ENCODE results near the gene KRT6A. TPM values are rescaled to one million over a fixed set of nuclear protein-coding genes. Genes with fewer than 3 reads are reported as not detected.
"Not testable (repeated sequence)": the region's sequence is repeated elsewhere in the genome, so short reads cannot be mapped to it uniquely, and the experiment has no call there.

The KRT6A gene
- total and polyA plus RNA-seq, 7 experiments from 2014 or later: not detected

DNA sequence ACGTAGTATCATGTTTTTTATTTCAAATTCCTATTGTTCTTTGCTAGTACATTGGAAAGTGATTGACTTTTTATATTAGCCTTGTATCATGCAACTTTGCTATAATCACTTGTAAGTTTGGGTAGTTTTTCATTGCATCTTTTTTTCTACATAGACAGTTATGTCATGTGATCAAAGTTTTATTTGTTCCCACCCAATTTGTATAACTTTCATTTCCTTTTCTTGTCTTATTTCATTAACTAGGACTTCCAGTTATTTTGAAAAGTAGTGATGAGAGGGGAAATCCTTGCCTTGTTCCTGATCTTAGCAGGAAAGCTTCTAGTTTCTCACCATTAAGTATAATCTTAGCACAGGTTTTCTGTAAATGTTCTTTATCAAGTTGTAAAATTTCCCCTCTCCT, 9.8 kb upstream of the KRT6A start:
- H3K4me3 Mint-ChIP-seq: no peak overlapping the region
- H3K27me3 Mint-ChIP-seq: peaks cover 12 to 48% (median 29%) of the 10 kb centered on the region in 5 donors
- peaks cover 0 to 5% (median 3%) of the 10 kb centered on the region in 11 donors for H3K9me3 Mint-ChIP-seq
- DNase-seq (no peak), ATAC-seq (no peak)
- Histone ChIP-seq H3K27ac (ENCODE audit: low read depth, low read length) (no peak overlapping the region), H3K4me3 (ENCODE audit: low read length) (no peak overlapping the region), H3K36me3 (ENCODE audit: control insufficient read depth in 2 of 3, insufficient read depth in 3 of 3, low read length in 3 of 3) (no peaks in the 10 kb centered on the region), H3K4me1 (ENCODE audit: control insufficient read depth in 2 of 2, insufficient read depth in 2 of 2, low read length in 2 of 2) (no peaks in the 10 kb centered on the region), H3K27me3 (ENCODE audit: control insufficient read depth in 2 of 2, insufficient read depth in 2 of 2, low read length in 2 of 2) (no peaks in the 10 kb centered on the region), H3K9me3 (ENCODE audit: control insufficient read depth in 2 of 3, low read length in 3 of 3) (no peaks in the 10 kb centered on the region)
- ChIA-PET POLR2A (no interaction called here), CTCF (no interaction called here)
- no peaks in the 10 kb centered on the region for H3K36me3 Mint-ChIP-seq
- intact Hi-C loops (cut with micrococcal nuclease): loop anchor here in 1 of 2 donors (10.0 kb wide), 1 partner anchor 128 kb away; no protein-coding TSS in a partner anchor
- H3K4me1 Mint-ChIP-seq: peaks cover 0 to 3% (median 0%) of the 10 kb centered on the region in 7 donors
- no peak overlapping the region for H3K27ac Mint-ChIP-seq

DNA sequence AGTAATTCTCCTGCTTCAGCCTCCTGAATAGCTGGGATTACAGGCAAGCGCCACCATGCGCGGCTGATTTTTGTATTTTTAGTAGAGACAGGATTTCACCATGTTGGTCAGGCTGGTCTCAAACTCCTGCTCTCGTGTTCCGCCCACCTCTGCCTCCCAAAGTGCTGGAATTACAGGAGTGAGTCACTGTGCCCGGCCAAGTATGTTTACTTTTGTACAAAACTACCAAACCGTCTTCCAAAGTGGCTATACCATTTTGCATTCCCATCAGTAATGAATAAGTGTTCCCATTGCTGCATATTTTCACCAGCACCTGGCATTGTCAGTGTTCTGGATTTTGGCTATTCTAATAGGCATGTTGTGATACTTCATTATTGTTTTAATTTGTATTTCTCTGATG, 8.4 kb upstream of the KRT6A start:
- DNase-seq (no peak), ATAC-seq (no peak)
- CTCF ChIA-PET: interaction anchor here (0.6 to 0.7 kb wide), 2 partner anchors 88 to 288 kb away, joined by 3 to 5 read pairs; no protein-coding TSS in a partner anchor
- no peaks in the 10 kb centered on the region for H3K36me3 Mint-ChIP-seq
- peaks cover 6 to 38% (median 22%) of the 10 kb centered on the region in 5 donors for H3K27me3 Mint-ChIP-seq
- Histone ChIP-seq H3K9me3 (ENCODE audit: control insufficient read depth in 2 of 3, low read length in 3 of 3) (no peaks in the 10 kb centered on the region), H3K4me3 (ENCODE audit: low read length) (no peak overlapping the region), H3K36me3 (ENCODE audit: control insufficient read depth in 2 of 3, insufficient read depth in 3 of 3, low read length in 3 of 3) (no peaks in the 10 kb centered on the region), H3K27ac (ENCODE audit: low read depth, low read length) (no peak overlapping the region), H3K4me1 (ENCODE audit: control insufficient read depth in 2 of 2, insufficient read depth in 2 of 2, low read length in 2 of 2) (no peaks in the 10 kb centered on the region), H3K27me3 (ENCODE audit: control insufficient read depth in 2 of 2, insufficient read depth in 2 of 2, low read length in 2 of 2) (no peaks in the 10 kb centered on the region)
- POLR2A ChIA-PET: no interaction called here
- no peak overlapping the region for H3K27ac Mint-ChIP-seq
- no peak overlapping the region for H3K4me3 Mint-ChIP-seq
- H3K9me3 Mint-ChIP-seq: peaks cover 0 to 5% (median 3%) of the 10 kb centered on the region in 11 donors
- no peaks in the 10 kb centered on the region for H3K4me1 Mint-ChIP-seq
- intact Hi-C loops (cut with micrococcal nuclease): loop anchor here in 1 of 2 donors (10.0 kb wide), 1 partner anchor 127 kb away; no protein-coding TSS in a partner anchor

DNA sequence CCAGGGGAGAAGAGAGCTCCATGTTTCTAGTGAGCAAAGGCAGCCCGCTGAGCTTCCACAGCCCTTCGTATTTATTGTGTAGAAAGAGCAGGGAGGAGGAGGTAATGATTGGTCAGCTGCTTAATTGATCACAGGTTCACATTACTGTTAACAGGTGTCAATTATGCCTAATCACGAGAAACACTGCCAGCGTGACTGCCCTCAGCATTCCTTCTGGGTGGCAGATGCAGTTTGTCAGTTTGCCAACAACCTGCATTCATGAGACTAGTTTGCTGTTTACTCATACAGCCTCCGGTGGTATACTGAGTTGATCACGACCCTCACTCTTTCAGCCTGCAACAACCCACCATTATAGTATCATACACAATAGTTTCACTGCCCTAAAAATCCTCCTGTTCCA, 7.5 kb upstream of the KRT6A start:
- H3K36me3 Mint-ChIP-seq; ATAC-seq; H3K27ac ChIP-seq (ENCODE audit: low read depth, low read length); POLR2A ChIA-PET; H3K27ac Mint-ChIP-seq; H3K27me3 ChIP-seq (ENCODE audit: control insufficient read depth in 2 of 2, insufficient read depth in 2 of 2, low read length in 2 of 2); H3K4me3 Mint-ChIP-seq; H3K36me3 ChIP-seq (ENCODE audit: control insufficient read depth in 2 of 3, insufficient read depth in 3 of 3, low read length in 3 of 3); H3K4me1 ChIP-seq (ENCODE audit: control insufficient read depth in 2 of 2, insufficient read depth in 2 of 2, low read length in 2 of 2); H3K4me1 Mint-ChIP-seq; H3K4me3 ChIP-seq (ENCODE audit: low read length); DNase-seq; H3K9me3 ChIP-seq (ENCODE audit: control insufficient read depth in 2 of 3, low read length in 3 of 3); H3K9me3 Mint-ChIP-seq: not testable (repeated sequence)
- H3K27me3 Mint-ChIP-seq: peaks cover 4 to 33% (median 18%) of the 10 kb centered on the region in 5 donors
- intact Hi-C loops (cut with micrococcal nuclease): loop anchor here in 1 of 2 donors (10.0 kb wide), 1 partner anchor 126 kb away; no protein-coding TSS in a partner anchor
- CTCF ChIA-PET: interaction anchor here (0.7 to 1.2 kb wide), 3 partner anchors 89 to 379 kb away, joined by 3 to 5 read pairs (median 3); no protein-coding TSS in a partner anchor

DNA sequence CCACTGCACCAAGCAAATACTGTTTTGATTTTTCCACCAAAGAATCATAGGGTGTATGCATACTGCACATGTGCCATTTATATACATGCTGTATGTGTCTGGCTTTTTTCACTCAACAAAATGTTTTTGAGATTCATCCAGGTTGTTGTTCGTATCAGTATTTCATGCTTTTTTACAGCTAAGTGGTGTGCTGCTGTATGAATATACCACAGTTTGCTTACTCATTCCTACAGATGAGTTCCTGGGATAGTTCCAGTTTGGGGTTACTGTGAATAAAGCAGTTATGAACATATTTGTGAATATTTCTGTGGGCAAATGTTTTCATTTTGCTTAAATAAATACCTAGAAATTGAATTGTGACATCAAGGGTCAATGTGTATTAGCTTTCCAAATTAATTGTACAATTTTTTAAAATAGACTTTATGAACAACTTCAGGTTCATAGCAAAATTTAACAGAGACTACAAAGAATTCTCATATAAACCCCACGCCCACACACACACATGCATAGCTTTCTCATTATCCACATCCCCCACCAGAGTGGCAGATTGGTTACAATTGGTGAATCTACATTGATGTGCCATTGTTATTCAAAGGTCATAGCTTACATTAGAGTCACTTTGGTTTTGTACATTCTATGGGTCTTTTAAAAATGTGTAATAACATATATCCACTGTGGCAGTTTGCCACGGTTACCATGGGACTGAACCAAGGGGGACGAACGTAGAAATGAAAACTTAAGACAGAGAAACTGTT, 6.9 kb upstream of the KRT6A start:
- no peak overlapping the region for H3K27ac Mint-ChIP-seq
- CTCF ChIA-PET: interaction anchor here (1.0 to 1.2 kb wide), 2 partner anchors 100 to 380 kb away, joined by 3 read pairs; no protein-coding TSS in a partner anchor
- DNase-seq: no peak

DNA sequence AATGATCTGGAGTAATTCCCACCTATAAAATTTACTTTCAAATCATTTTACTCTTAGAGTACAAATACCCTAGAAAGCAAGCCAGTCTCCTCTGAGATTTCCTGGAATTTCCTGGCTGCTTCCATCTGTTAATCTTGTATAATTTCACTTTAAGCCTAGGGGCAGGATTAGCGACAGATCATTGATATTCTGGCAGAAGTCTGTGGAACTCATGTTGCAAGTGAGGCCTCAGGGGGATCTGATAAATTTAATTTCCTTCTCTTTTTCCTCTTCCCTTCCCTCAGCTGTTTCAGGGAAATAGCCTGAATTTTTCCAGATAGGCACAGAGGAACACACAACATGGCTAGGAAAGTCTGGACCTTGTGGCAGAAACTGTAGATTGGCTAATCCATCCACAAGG, 5.9 kb upstream of the KRT6A start:
- Histone ChIP-seq H3K4me1 (ENCODE audit: control insufficient read depth in 2 of 2, insufficient read depth in 2 of 2, low read length in 2 of 2) (no peaks in the 10 kb centered on the region), H3K9me3 (ENCODE audit: control insufficient read depth in 2 of 3, low read length in 3 of 3) (no peaks in the 10 kb centered on the region), H3K4me3 (ENCODE audit: low read length) (no peak overlapping the region), H3K27me3 (ENCODE audit: control insufficient read depth in 2 of 2, insufficient read depth in 2 of 2, low read length in 2 of 2) (no peaks in the 10 kb centered on the region), H3K36me3 (ENCODE audit: control insufficient read depth in 2 of 3, insufficient read depth in 3 of 3, low read length in 3 of 3) (no peaks in the 10 kb centered on the region), H3K27ac (ENCODE audit: low read depth, low read length) (no peak overlapping the region)
- H3K4me1 Mint-ChIP-seq: peaks cover 0 to 3% (median 0%) of the 10 kb centered on the region in 7 donors
- peaks cover 0 to 33% (median 19%) of the 10 kb centered on the region in 5 donors for H3K27me3 Mint-ChIP-seq
- CTCF ChIA-PET: no interaction called here
- DNase-seq (no peak), ATAC-seq (no peak)
- H3K4me3 Mint-ChIP-seq: no peak overlapping the region
- H3K9me3 Mint-ChIP-seq: peaks cover 0 to 5% (median 3%) of the 10 kb centered on the region in 11 donors
- POLR2A ChIA-PET: no interaction called here
- no peak overlapping the region for H3K27ac Mint-ChIP-seq
- intact Hi-C loops (cut with micrococcal nuclease): no loop called here
- H3K36me3 Mint-ChIP-seq: no peaks in the 10 kb centered on the region

More for the DNA sequence above, 6.9 kb upstream of the KRT6A start:
- Histone ChIP-seq H3K9me3 (ENCODE audit: control insufficient read depth in 2 of 3, low read length in 3 of 3) (no peaks in the 10 kb centered on the region), H3K27ac (ENCODE audit: low read depth, low read length) (no peak overlapping the region), H3K4me1 (ENCODE audit: control insufficient read depth in 2 of 2, insufficient read depth in 2 of 2, low read length in 2 of 2) (no peaks in the 10 kb centered on the region), H3K27me3 (ENCODE audit: control insufficient read depth in 2 of 2, insufficient read depth in 2 of 2, low read length in 2 of 2) (no peaks in the 10 kb centered on the region), H3K36me3 (ENCODE audit: control insufficient read depth in 2 of 3, insufficient read depth in 3 of 3, low read length in 3 of 3) (no peaks in the 10 kb centered on the region), H3K4me3 (ENCODE audit: low read length) (no peak overlapping the region)
- Mint-ChIP-seq H3K4me1 (peaks cover 0 to 3% (median 0%) of the 10 kb centered on the region in 7 donors), H3K4me3 (no peak overlapping the region), H3K9me3 (peaks cover 0 to 5% (median 3%) of the 10 kb centered on the region in 11 donors), H3K36me3 (no peaks in the 10 kb centered on the region), H3K27me3 (peaks cover 0 to 33% (median 16%) of the 10 kb centered on the region in 5 donors)
- no peak for ATAC-seq
- POLR2A ChIA-PET: no interaction called here
- intact Hi-C loops (cut with micrococcal nuclease): loop anchor here in 1 of 2 donors (10.0 kb wide), 1 partner anchor 125 kb away; no protein-coding TSS in a partner anchor

DNA sequence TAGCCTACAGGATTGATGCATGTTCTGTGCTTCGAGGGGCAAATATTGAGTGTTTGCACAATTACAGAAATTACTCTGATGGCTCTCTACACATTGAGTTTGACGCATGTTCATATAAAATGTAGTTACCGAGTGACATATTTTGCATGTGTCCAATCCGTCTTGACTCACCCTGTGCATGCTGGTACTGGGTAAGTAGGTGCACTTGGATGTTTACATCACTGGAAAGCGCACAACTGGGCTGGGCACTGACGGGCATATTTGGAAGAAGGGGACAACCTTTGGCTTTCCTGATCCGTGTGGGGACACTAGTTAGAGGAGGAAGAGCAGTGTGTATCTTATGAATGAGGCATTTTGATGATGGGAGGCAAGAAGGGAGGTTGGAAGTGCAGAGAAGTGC, 4.9 kb upstream of the KRT6A start:
- POLR2A ChIA-PET: no interaction called here

More for the DNA sequence above, 4.9 kb upstream of the KRT6A start:
- CTCF ChIA-PET: no interaction called here
- intact Hi-C loops (cut with micrococcal nuclease): no loop called here
- H3K27me3 ChIP-seq (ENCODE audit: control insufficient read depth in 2 of 2, insufficient read depth in 2 of 2, low read length in 2 of 2): no peaks in the 10 kb centered on the region
- Mint-ChIP-seq H3K27ac (no peak overlapping the region), H3K9me3 (peaks cover 0 to 5% (median 3%) of the 10 kb centered on the region in 11 donors), H3K27me3 (peaks cover 5 to 36% (median 25%) of the 10 kb centered on the region in 5 donors), H3K4me1 (peaks cover 0 to 3% (median 0%) of the 10 kb centered on the region in 7 donors), H3K4me3 (no peak overlapping the region), H3K36me3 (no peaks in the 10 kb centered on the region)
- H3K36me3 ChIP-seq (ENCODE audit: control insufficient read depth in 2 of 3, insufficient read depth in 3 of 3, low read length in 3 of 3): no peaks in the 10 kb centered on the region
- H3K4me3 ChIP-seq (ENCODE audit: low read length): no peak overlapping the region
- no peak overlapping the region for H3K27ac ChIP-seq (ENCODE audit: low read depth, low read length)
- ATAC-seq (no peak), DNase-seq (no peak)
- H3K4me1 ChIP-seq (ENCODE audit: control insufficient read depth in 2 of 2, insufficient read depth in 2 of 2, low read length in 2 of 2): no peaks in the 10 kb centered on the region
- H3K9me3 ChIP-seq (ENCODE audit: control insufficient read depth in 2 of 3, low read length in 3 of 3): no peaks in the 10 kb centered on the region

Measured in naive thymus-derived CD4-positive, alpha-beta T cell (primary cell).